NB4 (cell line): ENCODE results near the gene ZBBX.

Source experiments
- CTCF ChIP-seq: IDR thresholded peaks from one replicate; pipeline ENCODE4 v1.5.1; 2012; ENCODE audit warnings: low read depth, low read length
- MAX ChIP-seq: IDR thresholded peaks from 2 replicates; pipeline ENCODE4 v1.6.1; 2011; ENCODE audit warnings: low read depth, low read length
- POLR2A ChIP-seq: IDR thresholded peaks from 2 replicates; pipeline ENCODE4 v1.6.1; 2011; ENCODE audit warnings: mild to moderate bottlenecking; ENCODE audit not compliant: insufficient read length; ENCODE audit errors: extremely low read depth

DNA sequence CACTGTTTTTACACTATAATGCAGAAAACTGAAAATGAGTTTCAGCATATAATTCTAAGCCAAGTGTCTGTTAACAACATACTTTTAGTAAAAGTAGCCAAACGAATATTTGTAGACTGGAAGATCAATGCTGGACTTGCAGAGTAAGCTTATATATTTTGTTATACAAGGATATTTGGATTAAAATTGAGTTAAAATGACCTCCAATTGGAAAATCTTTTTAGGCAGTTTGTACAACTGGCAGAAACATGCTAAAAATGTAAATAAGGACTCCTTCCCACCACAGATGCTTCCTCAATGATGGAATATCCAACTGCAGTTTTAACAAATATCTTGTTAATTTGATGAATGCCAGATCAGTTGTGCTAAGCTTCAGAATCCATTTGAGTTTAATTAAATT is 25.3 kb downstream of the ZBBX start:
- TF ChIP-seq CTCF (no peak), POLR2A (no peak), MAX (no peak)
